ENCODE measurements around the gene KRT78.

The KRT78 gene

GRCh38 chr12:52813885-52814709, 34.7 kb downstream of the KRT78 start, which contains the start of gene KRT4:
KRT4 (minus strand) TSS chr12:52814116; CDS start chr12:52814058, 58 bp downstream.
- no peak for TF ChIP-seq CTCF (IDR thresholded peaks at IDR 0.05; ENCODE audit: insufficient read depth, low read depth, low read length, missing control alignments)
- DNase-seq (ENCODE audit: low read depth): no peak
- H3K4me3 ChIP-seq (ENCODE audit: low read depth, low read length): no peak within 1 kb of the TSS

DNA sequence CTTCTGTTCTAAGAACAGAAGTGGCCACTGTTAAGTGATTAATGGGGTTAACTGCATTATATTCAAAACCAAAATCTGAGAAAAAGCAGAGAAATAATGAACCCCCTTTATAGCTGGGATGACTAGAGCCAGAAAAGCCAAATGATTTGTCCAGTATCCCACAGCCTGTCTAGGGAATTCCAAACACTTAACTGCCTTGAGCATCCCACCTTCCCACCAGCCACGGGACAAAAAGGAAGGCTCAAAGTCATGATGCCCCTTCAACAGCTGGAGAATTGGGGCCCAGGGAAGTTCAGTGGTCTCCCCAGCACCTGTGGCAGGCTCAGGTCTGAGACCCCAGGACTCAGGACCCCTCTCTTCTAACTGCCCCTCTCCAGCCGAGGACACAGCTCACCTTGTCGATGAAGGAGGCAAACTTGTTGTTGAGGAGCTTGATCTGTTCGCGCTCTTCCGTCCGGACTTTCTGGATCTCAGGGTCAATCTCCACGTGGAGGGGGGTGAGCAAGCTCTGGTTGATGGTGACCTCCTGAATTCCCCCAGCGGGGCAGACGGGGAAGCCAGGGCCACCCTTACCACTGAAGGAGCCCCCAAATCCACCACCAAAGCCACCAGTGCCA, 35.5 kb downstream of the KRT78 start:
- no peak for TF ChIP-seq CTCF (IDR thresholded peaks at IDR 0.05; ENCODE audit: insufficient read depth, low read depth, low read length, missing control alignments)
- no peak for DNase-seq (ENCODE audit: low read depth)
- no peak overlapping the region for H3K4me3 ChIP-seq (ENCODE audit: low read depth, low read length)

DNA sequence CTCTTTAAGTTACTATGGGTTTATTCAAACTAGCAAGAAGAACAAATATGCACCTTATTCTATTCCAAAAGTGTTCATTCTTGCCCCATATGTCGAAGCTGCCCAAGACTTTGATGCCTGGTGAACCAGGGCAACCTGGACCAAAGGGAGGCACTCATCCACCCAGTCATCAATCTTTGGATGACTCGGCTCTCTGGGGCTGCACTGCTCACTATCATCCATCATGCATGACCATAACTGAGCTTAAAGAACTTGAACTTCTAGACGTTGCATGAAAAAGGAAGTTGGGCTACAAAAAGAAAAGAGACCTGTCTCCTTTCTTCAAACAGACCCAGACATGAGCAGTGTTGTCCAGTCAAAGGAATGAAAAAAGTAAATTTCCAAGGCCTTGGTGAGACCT, 36.0 kb downstream of the KRT78 start:
- no peak for TF ChIP-seq CTCF (IDR thresholded peaks at IDR 0.05; ENCODE audit: insufficient read depth, low read depth, low read length, missing control alignments)
- H3K4me3 ChIP-seq (ENCODE audit: low read depth, low read length): no peak overlapping the region
- DNase-seq (ENCODE audit: low read depth): no peak

GRCh38 chr12:52812073-52812400, 36.8 kb downstream of the KRT78 start:
- no peak for TF ChIP-seq CTCF (IDR thresholded peaks at IDR 0.05; ENCODE audit: insufficient read depth, low read depth, low read length, missing control alignments)
- DNase-seq (ENCODE audit: low read depth): no peak
- H3K4me3 ChIP-seq (ENCODE audit: low read depth, low read length): no peak overlapping the region

- TF ChIP-seq CTCF (IDR thresholded peaks at IDR 0.05; ENCODE audit: insufficient read depth, low read depth, low read length, missing control alignments): no peak
- DNase-seq (ENCODE audit: low read depth): no peak
- H3K4me3 ChIP-seq (ENCODE audit: low read depth, low read length): no peak overlapping the region
Measured at GRCh38 chr12:52811191-52812072, 37.4 kb downstream of the KRT78 start.

DNA sequence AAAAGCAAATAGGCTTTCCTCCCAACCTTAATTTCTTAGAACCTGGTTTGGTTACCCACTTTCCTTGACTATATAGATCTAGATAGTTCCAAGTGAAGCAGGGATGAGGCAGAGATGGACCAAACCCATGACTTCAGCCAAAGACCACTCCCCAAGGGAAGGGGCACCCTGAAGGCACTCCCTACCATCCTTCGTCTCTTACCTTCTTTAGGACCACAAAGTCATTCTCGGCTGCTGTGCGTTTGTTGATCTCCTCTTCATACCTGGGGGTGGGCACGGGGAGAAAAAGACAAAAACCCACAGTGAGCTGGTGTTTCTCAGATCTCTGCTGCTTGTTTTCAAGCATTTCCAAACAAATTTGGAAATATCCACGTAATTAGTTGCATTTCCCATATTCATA, 38.2 kb downstream of the KRT78 start:
- TF ChIP-seq CTCF (IDR thresholded peaks at IDR 0.05; ENCODE audit: insufficient read depth, low read depth, low read length, missing control alignments): no peak
- no peak overlapping the region for H3K4me3 ChIP-seq (ENCODE audit: low read depth, low read length)
- DNase-seq (ENCODE audit: low read depth): no peak

Data from GM12865 (cell line).